Hypothalamus (tissue), 51 donors: Measurements from ENCODE around the gene ACBD6.

Source experiments
- DNase-seq, 51 donors: peaks; one replicate each; lab custom pipeline; 2025; lab: John Stamatoyannopoulos, UW

The ACBD6 gene

DNA sequence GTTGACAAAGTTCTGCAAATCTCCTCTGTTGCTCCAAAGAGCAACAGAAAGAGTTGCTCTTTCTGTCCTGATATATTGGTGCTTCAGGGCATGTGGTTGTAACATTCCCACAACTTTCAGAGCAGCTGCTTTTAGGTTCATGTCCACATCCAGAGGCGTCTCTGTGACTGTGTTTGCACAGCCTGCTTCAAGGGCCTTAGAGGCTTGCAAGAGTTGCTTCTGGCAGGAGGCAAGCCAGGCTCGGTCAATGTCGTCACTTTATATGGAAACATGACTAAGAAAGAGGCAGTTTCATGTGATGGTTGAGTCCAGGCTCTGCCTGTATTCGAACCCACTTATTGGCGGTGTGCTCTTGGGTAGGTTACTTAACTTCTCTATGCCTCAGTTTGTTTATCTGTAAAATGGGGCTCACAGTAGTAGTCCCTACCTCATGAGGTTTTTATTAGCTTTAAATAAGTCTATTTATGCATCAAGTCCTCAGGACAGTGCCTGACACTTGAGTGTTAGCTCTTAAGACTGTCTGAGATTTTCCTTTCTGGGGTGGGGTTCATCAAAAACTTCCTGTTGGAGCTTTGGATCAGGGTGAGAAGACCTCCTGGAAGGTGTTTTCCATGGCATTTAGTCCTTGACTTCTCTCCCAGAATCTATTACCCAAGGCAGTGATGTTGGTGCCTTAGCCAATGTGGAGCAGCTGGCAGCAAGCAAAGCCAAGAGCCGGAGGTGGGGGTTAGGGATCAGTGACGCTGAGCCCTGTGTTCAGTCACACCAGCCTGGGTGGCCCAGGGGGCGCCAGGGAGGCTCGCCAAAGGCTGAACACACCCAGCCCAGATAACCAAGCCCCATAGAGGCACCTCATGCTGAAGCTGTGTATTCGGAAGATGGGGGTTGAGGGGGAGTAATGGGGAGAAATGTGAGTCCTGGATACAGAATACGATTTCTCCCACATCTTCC, 253.4 kb downstream of the ACBD6 start:
- DNase-seq = no peak

DNA sequence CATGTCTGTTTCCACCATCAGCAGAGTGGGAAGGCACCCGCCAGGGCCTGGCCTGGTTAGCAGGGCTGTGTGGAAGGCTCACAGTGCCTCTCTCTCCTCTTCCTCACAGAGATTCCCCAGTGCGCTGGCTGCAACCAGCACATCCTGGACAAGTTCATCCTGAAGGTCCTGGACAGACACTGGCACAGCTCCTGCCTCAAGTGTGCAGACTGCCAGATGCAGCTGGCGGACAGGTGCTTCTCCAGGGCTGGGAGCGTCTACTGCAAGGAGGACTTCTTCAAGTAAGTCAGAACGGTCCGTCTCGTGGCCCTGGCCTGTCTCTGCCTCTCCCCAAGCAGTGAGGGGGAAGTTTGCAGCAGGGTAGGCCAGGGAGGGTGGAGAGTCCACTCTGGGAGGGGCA, 254.2 kb downstream of the ACBD6 start:
- no peak for DNase-seq

DNA sequence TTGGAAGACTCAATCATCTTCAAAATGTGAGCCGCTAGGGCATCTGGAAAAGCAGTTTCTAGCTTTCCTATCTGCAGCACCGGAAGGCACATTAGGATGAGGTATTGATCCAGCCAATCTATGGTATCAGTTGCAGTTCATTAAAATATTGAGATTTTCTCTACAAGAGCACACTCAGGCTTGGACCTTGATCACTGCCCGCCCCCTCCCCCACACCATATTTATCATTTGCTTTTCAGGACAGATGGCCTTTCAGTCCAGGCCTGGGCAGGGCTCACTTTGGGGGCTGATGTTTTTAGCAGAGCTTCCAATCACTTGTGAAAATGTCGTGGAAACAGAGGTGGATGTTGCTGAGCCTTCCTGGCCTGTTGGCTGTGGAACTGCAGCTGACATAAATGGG, 254.8 kb downstream of the ACBD6 start:
- no peak for DNase-seq

GRCh38 chr1:180247061-180247460, 255.3 kb downstream of the ACBD6 start:
- DNase-seq = no peak

GRCh38 chr1:180246579-180246978, 255.8 kb downstream of the ACBD6 start:
- no peak for DNase-seq

DNA sequence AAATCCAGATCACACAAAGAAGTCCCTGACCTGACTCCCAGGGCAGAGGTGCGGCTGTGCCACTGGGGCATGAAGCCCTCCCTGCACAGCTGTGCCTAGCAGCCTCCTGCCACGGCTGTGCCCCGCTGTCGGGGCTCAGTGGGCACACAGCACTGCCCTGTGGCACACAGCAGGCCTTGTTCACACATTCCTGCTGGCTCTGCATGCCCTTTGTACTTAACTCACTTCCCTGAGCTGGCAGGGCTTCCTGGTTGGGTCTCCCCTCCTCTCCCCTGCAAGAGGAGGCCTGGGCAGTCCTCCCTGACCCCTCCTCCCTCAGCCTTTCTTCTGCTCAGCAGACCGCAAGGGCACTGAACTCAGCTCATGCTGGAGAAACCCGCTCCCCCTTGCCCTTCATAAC, 257.5 kb downstream of the ACBD6 start:
- no peak for DNase-seq

- DNase-seq = no peak
These were observed 258.7 kb downstream of the ACBD6 start for GRCh38 chr1:180243517-180244221.

DNA sequence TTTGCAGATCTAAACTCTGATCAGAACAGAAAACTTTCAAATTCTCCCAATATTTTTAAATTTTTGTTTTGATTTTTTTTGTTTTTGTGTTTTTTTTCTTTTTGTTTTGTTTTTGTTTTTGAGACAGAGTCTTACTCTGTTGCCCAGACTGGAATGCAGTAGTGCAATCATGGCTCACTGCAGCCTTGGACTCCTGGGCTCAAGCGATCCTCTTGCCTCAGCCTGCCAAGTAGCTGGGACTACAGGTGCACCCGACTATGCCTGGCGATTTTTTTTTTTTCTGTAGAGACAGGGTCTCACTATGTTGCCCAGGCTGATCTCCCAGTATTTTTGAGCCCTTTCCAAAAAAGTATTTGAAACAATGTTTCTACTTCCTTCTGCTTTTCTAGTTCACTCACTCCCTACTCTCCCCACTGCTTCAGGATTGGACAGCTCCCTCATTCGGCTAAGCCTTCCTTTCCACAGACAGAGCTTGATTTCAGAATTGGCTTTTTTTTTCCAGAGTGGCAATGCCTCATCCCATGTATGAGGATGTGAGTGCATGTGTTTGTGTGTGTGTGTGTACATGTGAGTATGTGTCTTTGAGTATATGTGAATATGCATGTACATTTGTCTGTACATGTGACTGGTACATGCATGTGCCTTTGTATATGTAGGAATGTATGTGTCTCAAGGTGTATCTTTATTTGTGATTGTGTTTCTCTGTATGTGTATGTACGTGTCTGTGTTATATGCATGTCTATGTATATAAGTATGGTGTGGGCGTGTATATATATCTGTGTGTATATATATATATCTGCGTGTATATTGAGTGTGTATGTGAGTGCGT, 260.4 kb downstream of the ACBD6 start:
- no peak for DNase-seq

- DNase-seq = no peak
These were observed 263.0 kb downstream of the ACBD6 start for GRCh38 chr1:180239145-180240096.

DNA sequence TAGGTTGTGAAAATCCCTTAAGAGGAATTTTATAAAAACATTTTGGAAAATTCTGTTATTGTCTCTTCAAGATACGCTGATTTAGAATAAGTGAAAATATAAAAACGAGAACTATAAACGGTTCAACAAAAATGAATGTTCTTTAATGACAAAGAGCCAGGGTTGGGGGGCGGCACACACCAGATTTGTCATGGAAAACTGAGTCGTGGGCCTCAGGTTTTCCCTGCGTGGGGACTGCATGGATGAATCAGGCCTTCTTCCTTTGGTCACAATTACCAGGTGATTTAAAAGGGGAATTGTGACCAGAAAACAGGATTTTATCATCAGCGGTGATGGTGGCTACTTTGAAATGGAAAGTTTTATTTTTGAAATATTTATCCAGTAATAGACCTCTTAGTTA, 263.7 kb downstream of the ACBD6 start:
- DNase-seq = no peak
